ENCODE measurements around the gene ADAMTS17. TPM values are rescaled to one million over a fixed set of nuclear protein-coding genes. Genes with fewer than 3 reads are reported as not detected.

ADAMTS17 gene
- total RNA-seq, 1 experiment from 2014 or later: 0.25 TPM

- no peak for DNase-seq (ENCODE audit: low spot score)
Measured at GRCh38 chr15:100174159-100174903, 167.4 kb downstream of the ADAMTS17 start.

GRCh38 chr15:100172356-100173024, 169.3 kb downstream of the ADAMTS17 start:
- DNase-seq (ENCODE audit: low spot score): no peak

GRCh38 chr15:100171411-100171810, 170.4 kb downstream of the ADAMTS17 start:
- DNase-seq (ENCODE audit: low spot score): no peak

- DNase-seq (ENCODE audit: low spot score): no peak
Measured at GRCh38 chr15:100170291-100171210, 171.2 kb downstream of the ADAMTS17 start.

DNA sequence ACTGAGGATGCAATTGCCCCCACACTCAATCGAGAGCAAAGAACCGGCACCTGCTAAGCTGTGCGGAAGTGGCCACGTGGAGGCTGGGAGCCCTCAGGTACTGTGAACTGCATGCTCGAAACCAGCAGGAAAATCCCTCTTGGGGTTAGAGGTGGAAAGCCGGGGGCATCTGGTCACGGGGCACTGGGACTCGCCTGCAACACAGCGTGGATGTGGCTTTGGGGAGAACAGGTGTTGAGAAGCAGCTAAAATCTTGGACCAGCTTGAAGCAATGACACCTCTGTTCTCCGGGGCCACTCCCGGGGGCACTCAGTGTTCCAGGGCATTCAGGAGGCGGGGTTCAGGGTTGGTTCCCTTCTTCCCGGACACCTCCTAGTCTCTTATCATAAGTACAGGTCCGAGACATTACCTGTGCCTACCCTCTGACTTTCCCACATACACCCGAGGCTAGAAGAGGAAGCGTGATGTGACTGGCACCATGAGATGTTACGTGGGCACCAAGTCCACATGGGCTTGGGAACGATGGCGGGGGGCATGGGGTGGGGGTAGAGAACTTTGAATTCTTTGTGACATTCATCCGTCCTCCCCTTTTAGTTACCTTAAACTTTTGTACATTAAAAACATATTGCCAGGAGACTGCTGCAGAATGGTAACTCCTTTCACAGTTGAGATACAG, 172.0 kb downstream of the ADAMTS17 start:
- no peak for DNase-seq (ENCODE audit: low spot score)

DNA sequence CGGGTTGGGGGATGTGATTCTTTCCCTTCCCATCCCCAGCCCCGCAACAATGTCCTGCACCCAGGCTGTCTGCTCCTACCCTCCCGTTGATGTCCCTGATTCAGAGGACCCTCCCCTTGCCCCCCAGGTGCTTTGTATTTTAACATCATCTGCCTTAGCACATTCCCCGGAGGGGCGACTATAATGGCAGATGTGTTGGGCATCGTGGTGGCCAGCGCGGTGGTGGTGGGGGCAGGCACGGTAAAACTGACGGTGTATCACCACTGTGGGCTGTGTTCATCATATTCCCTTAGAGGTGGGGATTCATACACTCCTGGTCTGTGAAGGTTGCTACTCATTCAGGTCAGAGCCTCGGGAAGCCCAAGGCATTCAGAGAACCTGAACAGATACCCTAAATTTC, 173.0 kb downstream of the ADAMTS17 start:
- DNase-seq (ENCODE audit: low spot score): no peak

GRCh38 chr15:100167884-100168375, 173.8 kb downstream of the ADAMTS17 start:
- no peak for DNase-seq (ENCODE audit: low spot score)

- DNase-seq (ENCODE audit: low spot score): no peak
Measured at GRCh38 chr15:100166313-100166712, 175.5 kb downstream of the ADAMTS17 start.

DNA sequence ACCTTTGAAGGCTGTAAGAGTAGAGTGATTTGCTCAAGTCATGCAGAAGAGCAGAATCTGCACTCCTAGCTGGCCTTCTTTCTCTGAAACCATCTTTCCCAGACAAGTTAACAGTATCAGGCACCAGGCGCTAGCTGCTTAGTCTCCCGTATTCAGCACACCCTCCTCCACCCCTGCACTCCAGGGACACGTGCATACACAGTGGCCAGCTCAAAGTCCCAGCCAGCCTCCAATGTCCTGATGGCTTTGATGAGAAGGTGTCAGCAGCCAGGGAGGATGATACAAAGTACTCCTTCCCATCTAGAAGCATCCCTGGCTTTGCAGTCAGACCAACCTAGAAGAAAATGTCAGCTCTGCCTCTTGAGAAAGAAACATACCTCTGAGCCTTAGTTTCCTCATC, 177.8 kb downstream of the ADAMTS17 start:
- no peak for DNase-seq (ENCODE audit: low spot score)

GRCh38 chr15:100160953-100161352, 180.8 kb downstream of the ADAMTS17 start:
- no peak for DNase-seq (ENCODE audit: low spot score)

- no peak for DNase-seq (ENCODE audit: low spot score)
Measured at GRCh38 chr15:100159436-100159835, 182.3 kb downstream of the ADAMTS17 start.

DNA sequence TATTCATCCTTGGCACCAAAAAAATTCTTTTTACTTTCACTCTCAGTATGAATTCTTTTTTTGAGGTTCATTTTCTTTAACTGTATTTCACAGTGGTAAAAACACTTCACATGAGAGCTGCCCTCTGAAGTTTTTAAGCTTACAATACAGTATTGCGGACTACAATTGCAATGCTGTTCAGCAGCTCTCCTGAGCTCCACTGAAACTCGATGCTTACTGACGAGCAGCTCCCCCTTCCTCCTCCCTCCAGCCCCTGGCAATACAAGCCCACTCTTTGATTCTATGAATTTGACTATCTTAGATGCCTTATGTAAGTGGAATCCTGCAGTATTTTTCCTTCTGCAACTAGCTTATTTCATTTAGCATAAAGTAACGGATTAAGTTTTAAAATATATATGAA, 183.4 kb downstream of the ADAMTS17 start:
- no peak for DNase-seq (ENCODE audit: low spot score)

- no peak for DNase-seq (ENCODE audit: low spot score)
Measured at GRCh38 chr15:100156201-100156600, 185.6 kb downstream of the ADAMTS17 start.

DNA sequence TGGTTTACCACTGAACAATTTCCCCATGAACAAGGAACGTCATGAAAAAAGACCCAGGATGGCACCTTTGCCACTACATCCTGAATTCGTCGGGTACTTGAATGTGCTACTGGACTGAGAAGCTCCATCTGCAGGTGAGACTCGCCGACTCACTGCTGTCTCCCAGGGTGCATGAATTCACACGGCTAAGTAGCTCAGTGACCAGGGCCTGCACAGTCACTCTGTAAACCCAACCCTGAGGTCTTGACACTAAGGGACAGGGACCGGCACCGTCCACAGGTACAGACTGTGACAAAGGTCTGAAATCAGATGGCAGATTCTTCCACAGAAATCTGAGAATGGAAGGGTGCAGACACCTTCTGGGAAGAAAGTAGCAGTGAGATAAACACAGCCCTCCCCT, 187.4 kb downstream of the ADAMTS17 start:
- no peak for DNase-seq (ENCODE audit: low spot score)

DNA sequence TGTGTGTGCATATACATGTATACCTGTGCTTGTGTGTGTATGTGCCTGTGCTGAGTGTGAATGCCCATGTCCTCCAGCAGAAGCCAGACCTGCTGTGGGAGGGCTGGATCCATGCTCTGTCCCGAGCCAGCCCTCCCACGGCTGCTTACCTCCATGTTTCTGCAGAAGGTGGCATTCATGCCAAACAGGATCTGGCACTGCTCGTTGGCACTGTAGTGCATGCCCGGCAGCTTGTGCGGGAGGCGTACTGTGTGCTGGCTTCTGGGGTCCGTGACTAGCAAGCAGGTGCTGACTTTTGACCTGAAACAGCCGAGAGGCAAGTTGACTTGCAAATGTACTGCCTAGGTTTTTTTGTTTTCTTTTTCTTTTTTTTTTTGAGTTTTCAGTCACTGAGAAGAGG, 189.3 kb downstream of the ADAMTS17 start:
- no peak for DNase-seq (ENCODE audit: low spot score)

GRCh38 chr15:100150906-100151305, 190.9 kb downstream of the ADAMTS17 start:
- DNase-seq (ENCODE audit: low spot score): no peak

- no peak for DNase-seq (ENCODE audit: low spot score)
Measured at GRCh38 chr15:100147828-100148227, 193.9 kb downstream of the ADAMTS17 start.

DNA sequence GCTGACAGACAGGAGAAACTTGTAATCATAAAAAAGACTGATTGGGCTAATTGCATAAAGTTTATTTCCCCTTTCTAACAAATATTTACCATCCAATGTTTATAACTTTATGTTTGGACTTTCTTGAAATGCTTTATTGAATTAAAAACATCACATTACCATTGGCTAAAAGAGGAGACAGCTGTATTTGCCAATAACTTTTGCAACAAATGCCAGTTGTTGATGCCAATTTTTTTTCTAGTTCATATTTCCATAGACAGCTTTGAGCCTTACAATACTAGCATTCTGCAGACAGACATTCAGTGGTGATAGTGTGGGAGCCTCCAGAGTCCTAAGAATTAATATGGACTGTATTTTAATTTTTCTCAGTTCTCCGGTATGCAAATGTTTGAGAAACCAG, 198.4 kb downstream of the ADAMTS17 start:
- no peak for DNase-seq (ENCODE audit: low spot score)

GRCh38 chr15:100141311-100142001, 200.3 kb downstream of the ADAMTS17 start:
- no peak for DNase-seq (ENCODE audit: low spot score)

- DNase-seq (ENCODE audit: low spot score): no peak
Measured at GRCh38 chr15:100140527-100141308, 201.1 kb downstream of the ADAMTS17 start.

Measured in H4 (cell line).